Pulmonary artery endothelial cell (primary cell): ENCODE measurements around the gene BCL2. TPM values are rescaled to one million over a fixed set of nuclear protein-coding genes. Genes with fewer than 3 reads are reported as not detected.

Source experiments
- DNase-seq: peaks from one replicate; pipeline ENCODE4 v3.0.0-alpha.2; 2011; ENCODE audit warnings: low read depth, low spot score
- total RNA-seq: library from RNA; depleted of rRNA; stranded (reverse); fragments of >200 nt; gene quantifications from 2 replicates; pipeline ENCODE4 v1.2.3, GENCODE V29; 2014

BCL2 gene
- total RNA-seq, 1 donor from 2014 or later = 1.3 TPM

- no peak for DNase-seq
Observed at GRCh38 chr18:63161032-63161760, 158.4 kb downstream of the BCL2 start.

GRCh38 chr18:63160172-63160995 lies 159.2 kb downstream of the BCL2 start:
- no peak for DNase-seq

GRCh38 chr18:63159590-63159989 lies 160.0 kb downstream of the BCL2 start:
- no peak for DNase-seq

GRCh38 chr18:63158676-63159291 lies 160.8 kb downstream of the BCL2 start:
- no peak for DNase-seq

- DNase-seq = no peak
Observed at GRCh38 chr18:63158012-63158631, 161.4 kb downstream of the BCL2 start.

GRCh38 chr18:63157293-63158011 lies 162.1 kb downstream of the BCL2 start:
- DNase-seq = no peak

- no peak for DNase-seq
Observed at GRCh38 chr18:63155910-63156773, 163.4 kb downstream of the BCL2 start.

- no peak for DNase-seq
Observed at GRCh38 chr18:63155169-63155852, 164.3 kb downstream of the BCL2 start.

GRCh38 chr18:63154350-63155152 lies 165.0 kb downstream of the BCL2 start:
- DNase-seq = no peak

- no peak for DNase-seq
Observed at GRCh38 chr18:63152791-63153190, 166.8 kb downstream of the BCL2 start.

- DNase-seq = no peak
Observed at GRCh38 chr18:63152096-63152495, 167.5 kb downstream of the BCL2 start.

GRCh38 chr18:63151539-63151938 lies 168.0 kb downstream of the BCL2 start:
- no peak for DNase-seq

- no peak for DNase-seq
Observed at GRCh38 chr18:63150942-63151421, 168.6 kb downstream of the BCL2 start.

- DNase-seq = no peak
Observed at GRCh38 chr18:63150326-63150725, 169.2 kb downstream of the BCL2 start.

- DNase-seq = no peak
Observed at GRCh38 chr18:63149302-63149587, 170.3 kb downstream of the BCL2 start.

GRCh38 chr18:63148449-63149301 lies 170.9 kb downstream of the BCL2 start:
- no peak for DNase-seq

- no peak for DNase-seq
Observed at GRCh38 chr18:63147973-63148372, 171.6 kb downstream of the BCL2 start.

- DNase-seq = no peak
Observed at GRCh38 chr18:63146828-63147409, 172.7 kb downstream of the BCL2 start.
